Measurements from ENCODE around the gene ATXN10. TPM values are rescaled to one million over a fixed set of nuclear protein-coding genes. Genes with fewer than 3 reads are reported as not detected.

ATXN10 gene
- total and polyA plus RNA-seq, 2 experiments from 2014 or later: 99.0 to 163 TPM

GRCh38 chr22:45677063-45677462 lies 5.4 kb downstream of the ATXN10 start:
- Histone ChIP-seq H3K36me3 (ENCODE audit: insufficient read depth) (no peaks in the 10 kb centered on the region), H4K20me1 (replicated peaks; ENCODE audit: insufficient read depth) (peaks cover 67% of the 10 kb centered on the region), H3K4me3 (no peak overlapping the region), H3F3A (replicated peaks; ENCODE audit: low read depth) (no peaks in the 10 kb centered on the region), H3K27ac (ENCODE audit: low read depth) (no peak overlapping the region), H3K79me2 (replicated peaks; ENCODE audit: insufficient read depth) (peaks cover 100% of the 10 kb centered on the region), H3K4me2 (no peak overlapping the region), H2AFZ (no peak overlapping the region), H3K4me1 (ENCODE audit: insufficient read depth) (peaks cover 20% of the 10 kb centered on the region), H3K9me2 (ENCODE audit: insufficient read depth) (no peaks in the 10 kb centered on the region), H3K27me3 (ENCODE audit: insufficient read depth) (no peaks in the 10 kb centered on the region)
- DNase-seq (ENCODE audit: low spot score) (no peak), ATAC-seq (no peak)
- H3K27ac Mint-ChIP-seq: no peak overlapping the region
- no peak for TF ChIP-seq ETS1 (IDR thresholded peaks at IDR 0.05)
- no peak for TF ChIP-seq ZNF462 (CRISPR knock-in tag; IDR thresholded peaks at IDR 0.05)
- no peak for TF ChIP-seq CTCF (conservative IDR thresholded peaks at IDR 0.05; ENCODE audit: low read depth in 2 of 2)
- TF ChIP-seq REST (IDR thresholded peaks at IDR 0.05; ENCODE audit: unreplicated experiment): no peak
- TF ChIP-seq ZNF114 (CRISPR knock-in tag; IDR thresholded peaks at IDR 0.05): no peak
- TF ChIP-seq EZH2 (IDR thresholded peaks at IDR 0.05; ENCODE audit: low read depth, unreplicated experiment): no peak
- TF ChIP-seq NANOG (IDR thresholded peaks at IDR 0.05; ENCODE audit: borderline replicate concordance): no peak
- TF ChIP-seq STAT1 (IDR thresholded peaks at IDR 0.05; ENCODE audit: unreplicated experiment): no peak
- no peak for TF ChIP-seq ZNF331 (CRISPR knock-in tag; IDR thresholded peaks at IDR 0.05; ENCODE audit: low read depth)
- TF ChIP-seq CREB1 (CRISPR knock-in tag; IDR thresholded peaks at IDR 0.05; ENCODE audit: low read depth): no peak
- TF ChIP-seq JUNB (IDR thresholded peaks at IDR 0.05; ENCODE audit: unreplicated experiment): no peak
- TF ChIP-seq POLR2AphosphoS5 (IDR thresholded peaks at IDR 0.05; ENCODE audit: low read depth): no peak
- no peak for TF ChIP-seq EZH2phosphoT487 (IDR thresholded peaks at IDR 0.05; ENCODE audit: unreplicated experiment)
- peaks cover 2% of the 10 kb centered on the region for H3K27me3 Mint-ChIP-seq (ENCODE audit: insufficient read depth, low read depth, poor library complexity)
- no peaks in the 10 kb centered on the region for H3K36me3 Mint-ChIP-seq (ENCODE audit: low read depth)
- no peaks in the 10 kb centered on the region; the same call in 2 of the 3 replicates for H3K9me3 Mint-ChIP-seq
- no peak overlapping the region for H3K4me3 Mint-ChIP-seq
- H3K4me1 Mint-ChIP-seq: peaks cover 28% of the 10 kb centered on the region

Measured in GM23338 (cell line).